ENCODE measurements around the gene NIPAL3. TPM values are rescaled to one million over a fixed set of nuclear protein-coding genes. Genes with fewer than 3 reads are reported as not detected.

NIPAL3 gene
- total RNA-seq, 1 experiment from 2014 or later, result 7.7 TPM

DNA sequence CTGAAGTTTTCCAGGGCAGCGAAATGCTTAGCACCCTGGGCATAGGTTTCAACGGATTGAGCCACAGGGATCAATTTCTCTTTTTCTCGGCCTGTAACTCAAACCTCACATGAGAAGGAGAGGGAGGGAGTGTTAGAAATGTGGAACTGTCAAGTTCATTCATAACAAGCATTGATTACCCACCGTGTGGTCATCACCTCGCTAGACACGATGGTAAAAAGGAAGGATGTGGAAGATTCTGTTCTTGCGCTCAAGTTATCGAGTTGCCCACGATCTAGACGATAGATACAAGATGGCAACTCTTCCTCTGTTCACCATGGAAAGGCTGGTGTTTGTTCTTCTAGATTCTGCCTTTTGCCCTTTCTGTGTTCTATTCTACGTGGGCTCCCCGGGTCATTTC lies 83.0 kb downstream of the NIPAL3 start:
- TF ChIP-seq CTCF (conservative IDR thresholded peaks at IDR 0.05), result no peak
- H3K9me3 ChIP-seq (ENCODE audit: control insufficient read depth, low read depth, low read length), result no peaks in the 10 kb centered on the region
- peaks cover 16 to 18% of the 10 kb centered on the region in 2 experiments for H3K4me1 Mint-ChIP-seq
- H2AFZ ChIP-seq (ENCODE audit: low read length), result no peak overlapping the region
- 0 out of 2 replicates have a peak, but pooled peaks cover 2% of the 10 kb centered on the region for H3K27me3 ChIP-seq (ENCODE audit: insufficient read depth, low read length)
- WGBS (ENCODE audit: extremely low coverage, insufficient read length, low lambda C conversion rate), result no CpG with 5 or more reads among the region's 12 CpGs
- no peak overlapping the region for H4K8ac ChIP-seq (replicated peaks; ENCODE audit: insufficient read length, low read depth, low read length)
- H3K79me1 ChIP-seq (ENCODE audit: insufficient read depth, low read depth, low read length, poor library complexity, severe bottlenecking), result no peaks in the 10 kb centered on the region
- H3K27me3 Mint-ChIP-seq (ENCODE audit: low read depth), result peaks cover 4% of the 10 kb centered on the region
- no peak overlapping the region for H2AK5ac ChIP-seq (ENCODE audit: insufficient read length, low read length)
- no peaks in the 10 kb centered on the region for H3K79me2 ChIP-seq (ENCODE audit: insufficient read depth, low read length)
- no peak overlapping the region for H3T11ph ChIP-seq (ENCODE audit: low read length)
- no peak overlapping the region for H2BK5ac ChIP-seq (ENCODE audit: insufficient read length, low read length)
- no peak overlapping the region for H2BK20ac ChIP-seq (ENCODE audit: low read depth, low read length, poor library complexity, severe bottlenecking)
- no peak overlapping the region for H4K91ac ChIP-seq (ENCODE audit: insufficient read length, low read depth, low read length)
- no peak overlapping the region for H3K23ac ChIP-seq (ENCODE audit: insufficient read length, low read depth, low read length)
- H3K4me1 ChIP-seq (ENCODE audit: insufficient read depth, low read length), result no peaks in the 10 kb centered on the region
- no peak overlapping the region for H3K27ac Mint-ChIP-seq
- no peak overlapping the region for H3K4me2 ChIP-seq (ENCODE audit: insufficient read depth, insufficient read length, low read length)
- H3K4ac ChIP-seq (ENCODE audit: low read depth, low read length), result no peak overlapping the region
- no peak overlapping the region for H2BK12ac ChIP-seq (ENCODE audit: insufficient read length, low read depth, low read length)
- H2BK15ac ChIP-seq (ENCODE audit: low read depth, low read length), result no peak overlapping the region
- DNase-seq, result no peak
- H4K5ac ChIP-seq (ENCODE audit: insufficient read length, low read depth, low read length), result no peak overlapping the region
- H3K23me2 ChIP-seq (ENCODE audit: insufficient read length, low read depth, low read length, poor library complexity, severe bottlenecking), result peaks cover 9% of the 10 kb centered on the region
- no peak overlapping the region for H2BK120ac ChIP-seq (ENCODE audit: low read depth, low read length, poor library complexity, severe bottlenecking)
- H3K9ac ChIP-seq (ENCODE audit: extremely low read depth, insufficient read length, low read length), result no peak overlapping the region
- H3K36me3 Mint-ChIP-seq (ENCODE audit: insufficient read depth in 1 of 3, low read depth in 3 of 3), result no peaks in the 10 kb centered on the region; a peak in 1 of 7 replicates
- no peaks in the 10 kb centered on the region for H4K20me1 ChIP-seq (ENCODE audit: control insufficient read depth, insufficient read depth, insufficient read length)
- H3K18ac ChIP-seq (ENCODE audit: insufficient read length, low read depth, low read length), result no peak overlapping the region
- H3K14ac ChIP-seq (ENCODE audit: insufficient read depth, low read length), result no peak overlapping the region
- H3K4me3 Mint-ChIP-seq, result no peak overlapping the region
- H3K9me3 Mint-ChIP-seq, result no peaks in the 10 kb centered on the region
- no peak overlapping the region for H3K56ac ChIP-seq (ENCODE audit: insufficient read length, low read depth, low read length)
- H3K27ac ChIP-seq (ENCODE audit: insufficient read length, low read depth, low read length), result no peak overlapping the region

All from H9 (cell line).